SH-SY5Y (cell line): Measurements from ENCODE around the gene OR14I1.

Experiments
- GATA2 ChIP-seq: IDR thresholded peaks from 2 replicates; pipeline ENCODE4 v1.6.1; 2011; ENCODE audit warnings: mild to moderate bottlenecking, low read depth, low read length
- GATA3 ChIP-seq: IDR thresholded peaks from 2 replicates; pipeline ENCODE4 v1.6.1; 2011; ENCODE audit warnings: low read depth, mild to moderate bottlenecking, low read length, moderate library complexity

- TF ChIP-seq GATA2 (no peak), GATA3 (no peak)
These were observed 4.7 kb downstream of the OR14I1 start for GRCh38 chr1:248697907-248698306.
